Measurements from ENCODE around the gene TAMALIN.

GRCh38 chr12:51961834-51962233 lies 44.9 kb upstream of the TAMALIN start:
- TF ChIP-seq CTCF (IDR thresholded peaks at IDR 0.05) (no peak), POLR2A (IDR thresholded peaks at IDR 0.05) (no peak)

Measured in adrenal gland (tissue), 5 donors.